ENCODE data around the gene TNFRSF4. TPM values are rescaled to one million over a fixed set of nuclear protein-coding genes. Genes with fewer than 3 reads are reported as not detected.

TNFRSF4 gene
- total and polyA plus RNA-seq, 7 experiments from 2014 or later: 0.49 to 192 (median 1.5) TPM

DNA sequence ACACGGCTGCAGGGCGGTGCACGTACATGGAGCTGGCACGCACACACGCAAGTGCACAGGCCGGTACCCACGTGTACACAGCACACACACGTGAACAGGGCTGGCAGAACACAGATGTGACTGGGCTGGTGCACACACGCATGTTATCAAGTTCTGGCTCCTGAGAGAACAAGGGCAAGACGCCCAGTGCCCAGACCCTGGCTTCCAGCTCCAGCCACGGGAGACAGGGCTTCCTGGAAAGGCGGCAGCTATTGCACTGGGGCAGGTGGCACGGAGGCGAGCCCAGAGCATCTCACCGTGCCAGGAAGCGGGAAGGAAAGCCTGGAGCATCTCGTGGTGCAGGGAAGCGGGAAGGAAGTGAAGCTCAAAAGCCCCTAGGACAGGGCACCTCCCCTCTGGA lies 12.0 kb upstream of the TNFRSF4 start:
- H3K4me1 ChIP-seq (ENCODE audit: control insufficient read depth in 2 of 2, insufficient read depth in 2 of 2, low read length in 2 of 2): peaks cover 11 to 13% of the 10 kb centered on the region in 2 donors

DNA sequence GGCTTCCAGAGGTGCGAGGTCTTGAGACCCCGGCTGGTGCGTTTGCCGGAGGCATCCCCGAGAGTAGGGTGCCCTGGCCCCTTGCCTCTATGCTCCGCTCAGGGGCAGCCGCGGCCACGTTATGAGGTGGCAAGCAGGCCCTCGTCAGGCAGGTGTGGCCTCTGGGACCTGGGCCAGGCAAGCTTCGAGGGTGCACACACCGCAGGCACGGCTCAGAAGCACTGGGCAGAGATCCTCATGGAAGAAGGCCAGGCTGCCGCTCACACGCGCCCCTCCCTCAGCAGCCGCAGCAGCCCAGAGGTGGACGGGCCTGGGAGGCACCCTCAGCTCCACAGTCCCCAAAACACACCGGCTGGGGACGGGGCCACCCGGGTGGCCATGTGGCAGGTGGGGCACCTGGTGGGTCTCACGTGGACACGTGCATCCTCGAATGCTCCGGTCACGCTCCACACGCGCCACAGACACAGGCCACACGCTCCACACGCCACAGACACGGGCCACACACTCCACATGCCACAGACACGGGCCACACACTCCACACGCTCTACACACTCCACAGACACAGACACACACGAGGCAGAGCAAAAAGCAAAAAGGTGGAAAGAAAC lies 11.4 kb upstream of the TNFRSF4 start:
- Histone ChIP-seq H3K36me3 (ENCODE audit: control insufficient read depth in 2 of 3, insufficient read depth in 3 of 3, low read length in 3 of 3) (peaks cover 0 to 84% (median 3%) of the 10 kb centered on the region in 3 experiments), H3K27ac (ENCODE audit: low read depth, low read length) (no peak overlapping the region), H3K27me3 (ENCODE audit: control insufficient read depth in 2 of 2, insufficient read depth in 2 of 2, low read length in 2 of 2) (no peaks in the 10 kb centered on the region), H3K9me3 (ENCODE audit: control insufficient read depth in 2 of 3, low read length in 3 of 3) (no peaks in the 10 kb centered on the region), H3K4me3 (ENCODE audit: low read length) (no peak overlapping the region), H3K4me1 (ENCODE audit: control insufficient read depth in 2 of 2, insufficient read depth in 2 of 2, low read length in 2 of 2) (peaks cover 6 to 7% of the 10 kb centered on the region in 2 donors)
- no peak overlapping the region for H3K4me3 Mint-ChIP-seq
- ChIA-PET POLR2A (no interaction called here), CTCF (no interaction called here)
- ATAC-seq: no peak
- H3K27me3 Mint-ChIP-seq: no peaks in the 10 kb centered on the region
- H3K27ac Mint-ChIP-seq: peak overlapping the region in 1 of 9 donors; percentile 33
- H3K4me1 Mint-ChIP-seq: peaks cover 14 to 43% (median 21%) of the 10 kb centered on the region in 7 donors
- H3K36me3 Mint-ChIP-seq: peaks cover 5 to 27% (median 11%) of the 10 kb centered on the region in 5 donors
- DNase-seq: no peak
- H3K9me3 Mint-ChIP-seq: no peaks in the 10 kb centered on the region
- intact Hi-C loops (cut with micrococcal nuclease): no loop called here

More for the DNA sequence above, 12.0 kb upstream of the TNFRSF4 start:
- CTCF ChIA-PET: no interaction called here
- Mint-ChIP-seq H3K36me3 (peaks cover 5 to 27% (median 11%) of the 10 kb centered on the region in 5 donors), H3K4me1 (peaks cover 19 to 43% (median 25%) of the 10 kb centered on the region in 7 donors), H3K4me3 (peak overlapping the region in 1 of 10 donors; percentile 19), H3K27ac (peak overlapping the region in 1 of 9 donors; percentile 33), H3K9me3 (no peaks in the 10 kb centered on the region), H3K27me3 (no peaks in the 10 kb centered on the region)
- POLR2A ChIA-PET: no interaction called here
- H3K9me3 ChIP-seq (ENCODE audit: control insufficient read depth in 2 of 3, low read length in 3 of 3): no peaks in the 10 kb centered on the region
- peaks cover 0 to 79% (median 3%) of the 10 kb centered on the region in 3 experiments for H3K36me3 ChIP-seq (ENCODE audit: control insufficient read depth in 2 of 3, insufficient read depth in 3 of 3, low read length in 3 of 3)
- no peak for ATAC-seq
- no peak overlapping the region for H3K27ac ChIP-seq (ENCODE audit: low read depth, low read length)
- intact Hi-C loops (cut with micrococcal nuclease): no loop called here
- H3K4me3 ChIP-seq (ENCODE audit: low read length): no peak overlapping the region
- no peaks in the 10 kb centered on the region for H3K27me3 ChIP-seq (ENCODE audit: control insufficient read depth in 2 of 2, insufficient read depth in 2 of 2, low read length in 2 of 2)
- DNase-seq: no peak

DNA sequence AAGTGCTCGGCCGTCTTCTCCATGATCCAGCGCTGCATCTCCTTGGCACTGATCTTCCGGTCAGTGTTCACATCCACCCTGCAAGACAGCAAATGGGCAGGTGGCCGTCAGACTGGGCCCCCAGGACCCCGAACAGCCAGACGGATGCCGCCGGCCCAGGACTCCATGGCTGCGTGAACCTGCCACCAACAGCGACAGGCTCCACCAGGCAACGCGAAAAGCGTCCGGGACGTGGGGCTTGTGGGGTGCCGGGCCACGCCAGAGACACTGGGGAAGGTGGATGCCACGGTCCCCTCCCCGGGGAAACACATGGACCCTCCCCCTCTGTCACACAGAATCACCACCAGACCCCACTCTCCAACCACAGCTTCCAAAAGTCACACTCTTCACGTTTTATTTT lies 9.9 kb upstream of the TNFRSF4 start:
- Mint-ChIP-seq H3K4me1 (peaks cover 5 to 28% (median 9%) of the 10 kb centered on the region in 7 donors), H3K9me3 (no peaks in the 10 kb centered on the region), H3K4me3 (no peak overlapping the region), H3K27ac (no peak overlapping the region), H3K36me3 (peaks cover 5 to 24% (median 11%) of the 10 kb centered on the region in 5 donors), H3K27me3 (no peaks in the 10 kb centered on the region)
- ATAC-seq (no peak), DNase-seq (no peak)
- intact Hi-C loops (cut with micrococcal nuclease): no loop called here
- H3K4me1 ChIP-seq (ENCODE audit: control insufficient read depth in 2 of 2, insufficient read depth in 2 of 2, low read length in 2 of 2): peaks cover 0 to 2% of the 10 kb centered on the region in 2 donors
- peaks cover 0 to 96% (median 3%) of the 10 kb centered on the region in 3 experiments for H3K36me3 ChIP-seq (ENCODE audit: control insufficient read depth in 2 of 3, insufficient read depth in 3 of 3, low read length in 3 of 3)
- H3K27ac ChIP-seq (ENCODE audit: low read depth, low read length): no peak overlapping the region
- POLR2A ChIA-PET: no interaction called here
- H3K9me3 ChIP-seq (ENCODE audit: control insufficient read depth in 2 of 3, low read length in 3 of 3): no peaks in the 10 kb centered on the region
- CTCF ChIA-PET: no interaction called here
- no peaks in the 10 kb centered on the region for H3K27me3 ChIP-seq (ENCODE audit: control insufficient read depth in 2 of 2, insufficient read depth in 2 of 2, low read length in 2 of 2)
- H3K4me3 ChIP-seq (ENCODE audit: low read length): no peak overlapping the region

DNA sequence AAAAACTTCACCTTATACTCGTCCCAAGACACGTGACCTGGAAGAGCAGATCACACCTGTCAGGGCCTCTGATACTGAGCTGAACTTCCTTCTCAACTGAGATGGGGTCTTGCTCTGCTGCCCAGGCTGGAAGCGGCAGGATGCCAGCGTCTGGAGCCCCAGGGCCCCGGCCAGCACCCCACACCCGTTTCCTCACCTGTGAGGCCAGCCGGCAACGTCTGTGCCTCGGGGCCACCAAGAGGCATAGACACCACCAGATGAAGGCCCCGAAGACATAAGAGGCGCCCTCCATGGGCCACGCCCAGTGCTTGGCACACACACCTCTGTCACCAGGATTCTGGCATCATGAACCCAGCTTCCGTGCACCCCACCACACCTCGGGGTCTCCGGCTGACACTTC lies 9.4 kb upstream of the TNFRSF4 start:
- ChIA-PET POLR2A (no interaction called here), CTCF (no interaction called here)
- H3K27me3 Mint-ChIP-seq: no peaks in the 10 kb centered on the region
- H3K9me3 ChIP-seq (ENCODE audit: control insufficient read depth in 2 of 3, low read length in 3 of 3): no peaks in the 10 kb centered on the region
- peaks cover 0 to 2% of the 10 kb centered on the region in 2 donors for H3K4me1 ChIP-seq (ENCODE audit: control insufficient read depth in 2 of 2, insufficient read depth in 2 of 2, low read length in 2 of 2)
- no peak overlapping the region for H3K4me3 ChIP-seq (ENCODE audit: low read length)
- H3K36me3 Mint-ChIP-seq: peaks cover 5 to 24% (median 11%) of the 10 kb centered on the region in 5 donors
- no peak overlapping the region for H3K27ac Mint-ChIP-seq
- intact Hi-C loops (cut with micrococcal nuclease): no loop called here
- H3K4me1 Mint-ChIP-seq: peaks cover 5 to 27% (median 9%) of the 10 kb centered on the region in 7 donors
- ATAC-seq (no peak), DNase-seq (no peak)
- no peak overlapping the region for H3K27ac ChIP-seq (ENCODE audit: low read depth, low read length)
- peaks cover 0 to 95% (median 3%) of the 10 kb centered on the region in 3 experiments for H3K36me3 ChIP-seq (ENCODE audit: control insufficient read depth in 2 of 3, insufficient read depth in 3 of 3, low read length in 3 of 3)
- H3K9me3 Mint-ChIP-seq: no peaks in the 10 kb centered on the region
- no peaks in the 10 kb centered on the region for H3K27me3 ChIP-seq (ENCODE audit: control insufficient read depth in 2 of 2, insufficient read depth in 2 of 2, low read length in 2 of 2)
- no peak overlapping the region for H3K4me3 Mint-ChIP-seq

DNA sequence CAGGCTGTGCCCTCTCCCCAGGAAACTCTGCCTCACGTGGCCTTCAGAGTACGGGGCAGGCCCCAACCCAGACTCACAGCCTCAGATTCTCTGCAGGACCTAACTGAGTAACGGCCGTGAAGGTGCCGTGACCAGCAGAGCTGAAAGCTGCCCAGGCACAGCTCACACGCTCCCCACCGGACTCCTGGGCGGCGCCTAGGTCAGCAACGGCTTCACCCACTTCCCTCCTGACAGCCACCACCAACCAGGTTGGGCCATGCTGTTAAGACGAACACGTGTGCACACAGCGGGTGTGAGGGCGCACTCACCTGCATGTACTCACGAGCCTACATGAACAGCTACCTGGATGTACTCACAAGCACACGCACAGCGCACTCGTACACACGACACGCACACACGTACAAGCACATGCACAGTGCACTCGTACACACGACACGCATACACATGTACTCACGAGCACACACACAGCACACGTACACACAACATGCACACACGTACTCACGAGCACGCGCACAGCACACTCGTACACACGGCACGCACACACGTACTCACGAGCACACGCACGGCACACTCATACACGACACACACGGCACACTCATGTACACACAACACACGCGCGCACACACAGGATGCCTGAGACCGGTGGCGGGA lies 8.7 kb upstream of the TNFRSF4 start:
- Mint-ChIP-seq H3K27me3 (no peaks in the 10 kb centered on the region), H3K36me3 (peaks cover 5 to 27% (median 11%) of the 10 kb centered on the region in 5 donors), H3K4me3 (peak overlapping the region in 1 of 10 donors; percentile 47), H3K4me1 (peaks cover 5 to 27% (median 9%) of the 10 kb centered on the region in 7 donors), H3K27ac (peak overlapping the region in 1 of 9 donors; percentile 36), H3K9me3 (no peaks in the 10 kb centered on the region)
- Histone ChIP-seq H3K4me1 (ENCODE audit: control insufficient read depth in 2 of 2, insufficient read depth in 2 of 2, low read length in 2 of 2) (peaks cover 0 to 2% of the 10 kb centered on the region in 2 donors), H3K27ac (ENCODE audit: low read depth, low read length) (no peak overlapping the region), H3K9me3 (ENCODE audit: control insufficient read depth in 2 of 3, low read length in 3 of 3) (no peaks in the 10 kb centered on the region), H3K27me3 (ENCODE audit: control insufficient read depth in 2 of 2, insufficient read depth in 2 of 2, low read length in 2 of 2) (no peaks in the 10 kb centered on the region), H3K4me3 (ENCODE audit: low read length) (no peak overlapping the region), H3K36me3 (ENCODE audit: control insufficient read depth in 2 of 3, insufficient read depth in 3 of 3, low read length in 3 of 3) (peaks cover 0 to 95% (median 3%) of the 10 kb centered on the region in 3 experiments)
- CTCF ChIA-PET: no interaction called here
- POLR2A ChIA-PET: no interaction called here
- DNase-seq (no peak), ATAC-seq (no peak)
- intact Hi-C loops (cut with micrococcal nuclease): no loop called here

DNA sequence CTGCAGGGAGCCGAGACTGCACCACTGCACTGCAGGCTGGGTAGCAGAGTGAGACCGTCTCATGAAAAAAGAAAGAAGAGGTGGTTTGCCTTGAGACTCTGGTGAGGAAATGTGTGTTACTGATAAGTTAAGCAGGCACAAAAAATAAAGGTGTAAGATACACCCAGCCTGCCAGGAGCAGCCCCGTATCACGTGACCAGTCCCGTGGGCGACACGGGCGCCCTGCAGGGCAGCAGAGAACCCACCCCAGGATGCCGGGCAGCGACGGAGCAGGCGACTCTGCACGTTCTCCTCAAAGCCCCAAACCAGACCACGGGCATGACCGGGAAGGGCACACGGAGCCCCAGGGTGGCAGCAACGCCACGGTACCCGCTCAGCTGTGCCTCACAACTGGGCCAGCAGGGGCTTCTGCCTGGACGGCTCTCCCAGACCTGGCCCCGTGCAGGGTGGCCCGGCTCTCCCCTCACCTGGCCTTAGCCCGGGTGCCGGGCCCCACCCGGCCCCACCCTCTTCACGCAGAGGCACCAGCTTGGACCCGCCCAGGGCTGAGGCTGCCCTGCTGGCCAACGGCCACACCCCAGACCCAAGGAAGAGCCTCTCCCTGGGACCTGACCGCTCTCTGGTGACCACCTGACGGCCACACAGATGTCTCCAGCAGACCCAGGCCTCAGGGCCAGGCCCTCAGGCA lies 8.1 kb upstream of the TNFRSF4 start:
- DNase-seq (no peak), ATAC-seq (peak; percentile 16)
- Histone ChIP-seq H3K9me3 (ENCODE audit: control insufficient read depth in 2 of 3, low read length in 3 of 3) (no peaks in the 10 kb centered on the region), H3K27ac (ENCODE audit: low read depth, low read length) (no peak overlapping the region), H3K36me3 (ENCODE audit: control insufficient read depth in 2 of 3, insufficient read depth in 3 of 3, low read length in 3 of 3) (peaks cover 0 to 93% (median 3%) of the 10 kb centered on the region in 3 experiments), H3K4me3 (ENCODE audit: low read length) (no peak overlapping the region), H3K27me3 (ENCODE audit: control insufficient read depth in 2 of 2, insufficient read depth in 2 of 2, low read length in 2 of 2) (no peaks in the 10 kb centered on the region), H3K4me1 (ENCODE audit: control insufficient read depth in 2 of 2, insufficient read depth in 2 of 2, low read length in 2 of 2) (peaks cover 0 to 2% of the 10 kb centered on the region in 2 donors)
- H3K27me3 Mint-ChIP-seq: no peaks in the 10 kb centered on the region
- H3K9me3 Mint-ChIP-seq: no peaks in the 10 kb centered on the region
- ChIA-PET CTCF (no interaction called here), POLR2A (no interaction called here)
- peaks cover 5 to 27% (median 11%) of the 10 kb centered on the region in 5 donors for H3K36me3 Mint-ChIP-seq
- no peak overlapping the region for H3K4me3 Mint-ChIP-seq
- H3K4me1 Mint-ChIP-seq: peaks cover 5 to 27% (median 9%) of the 10 kb centered on the region in 7 donors
- intact Hi-C loops (cut with micrococcal nuclease): no loop called here
- H3K27ac Mint-ChIP-seq: no peak overlapping the region

Data from naive thymus-derived CD4-positive, alpha-beta T cell (primary cell).